ENCODE data around the gene RNU4-1.

Gene RNU4-1

DNA sequence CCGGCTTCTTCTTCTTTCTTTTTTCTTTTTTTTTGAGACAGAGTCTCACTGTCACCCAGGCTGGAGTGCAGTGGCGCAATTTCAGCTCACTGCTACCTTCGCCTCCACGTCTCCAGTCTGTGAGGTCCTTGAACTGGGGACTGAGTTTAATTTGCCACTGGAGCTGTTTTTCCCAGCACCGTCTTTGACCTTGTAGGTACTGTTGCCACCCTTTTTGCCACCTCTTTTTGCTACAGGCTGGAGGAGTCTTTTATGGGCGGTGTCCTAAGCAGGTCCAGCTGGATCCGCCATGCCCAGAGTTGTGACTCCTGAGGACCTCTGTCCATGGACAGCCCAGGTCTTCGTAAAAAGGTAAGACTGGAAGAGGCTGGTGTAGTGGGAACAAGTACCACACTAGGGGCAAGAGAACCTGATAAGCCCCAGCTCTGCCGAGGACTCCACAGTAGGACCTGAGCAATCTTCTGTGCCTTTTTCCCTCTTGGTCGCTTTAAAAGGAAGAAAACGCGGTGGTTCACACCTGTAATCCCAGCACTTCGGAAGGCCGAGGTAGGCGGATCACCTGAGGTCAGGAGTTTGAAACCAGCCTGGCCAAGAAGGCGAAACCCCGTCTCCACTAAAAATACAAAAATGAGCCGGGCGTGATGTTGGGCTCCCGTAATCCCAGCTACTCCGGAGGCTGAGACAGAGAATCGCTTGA, 2.3 kb downstream of the RNU4-1 start:
- peak in 7 of 56 donors; percentile 9 to 47 (median 25) for DNase-seq

- DNase-seq: no peak
These were observed 5.5 kb downstream of the RNU4-1 start for GRCh38 chr12:120287491-120287890.

DNA sequence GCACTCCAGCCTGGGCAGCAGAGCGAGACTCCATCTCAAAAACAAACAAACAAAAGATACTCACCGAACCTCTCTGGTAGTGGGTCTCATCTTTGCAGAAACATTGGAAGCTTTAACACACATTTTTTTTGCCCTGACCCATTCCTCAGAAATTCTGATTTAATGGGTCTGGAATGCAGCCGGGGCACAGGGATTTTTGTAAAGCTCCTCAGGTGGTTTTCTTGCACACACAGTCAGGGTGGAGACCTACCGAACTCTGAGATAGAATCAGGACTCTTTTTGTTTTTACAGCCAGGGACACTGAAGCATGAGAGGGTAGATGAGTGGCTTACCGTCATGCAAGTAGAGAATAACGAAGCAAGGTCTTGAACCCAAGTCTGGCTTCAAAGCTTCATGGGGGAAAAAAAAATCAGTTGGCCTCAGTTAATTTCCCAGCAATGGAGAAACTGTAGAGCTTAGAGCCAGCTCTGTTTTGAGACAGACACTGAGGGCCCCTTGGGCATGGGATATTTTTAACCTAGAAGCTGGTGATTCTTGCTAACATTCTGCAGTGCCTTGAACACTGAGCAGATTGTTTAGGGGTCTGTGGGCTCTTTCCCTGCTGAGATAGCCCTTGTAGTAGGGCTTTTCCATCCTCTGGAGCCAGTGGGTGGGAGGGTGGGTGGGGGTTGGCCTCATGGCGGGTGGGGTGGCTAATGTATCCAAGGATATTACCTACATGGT, 6.1 kb downstream of the RNU4-1 start:
- DNase-seq: no peak

DNA sequence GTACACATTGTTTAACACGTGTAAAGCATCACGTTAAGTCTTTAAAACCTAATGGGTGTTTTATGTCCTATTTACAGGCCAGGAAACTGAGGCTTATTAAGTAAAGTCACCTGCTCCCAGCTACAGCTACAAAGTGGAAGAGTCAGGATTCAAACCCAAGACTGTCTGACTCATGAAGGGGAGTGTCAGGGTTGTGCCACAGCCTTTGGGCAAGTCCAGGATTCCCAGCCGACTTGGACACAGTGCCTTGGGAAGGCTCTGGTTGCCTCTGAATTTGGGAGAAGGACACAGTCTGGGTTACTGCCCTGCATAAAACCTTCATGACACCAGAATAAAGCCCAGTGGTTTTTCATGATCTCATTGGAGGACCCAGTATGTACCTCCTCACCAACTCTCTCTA, 8.7 kb downstream of the RNU4-1 start:
- no peak for DNase-seq

- DNase-seq: no peak
These were observed 9.7 kb downstream of the RNU4-1 start for GRCh38 chr12:120283318-120283717.

DNA sequence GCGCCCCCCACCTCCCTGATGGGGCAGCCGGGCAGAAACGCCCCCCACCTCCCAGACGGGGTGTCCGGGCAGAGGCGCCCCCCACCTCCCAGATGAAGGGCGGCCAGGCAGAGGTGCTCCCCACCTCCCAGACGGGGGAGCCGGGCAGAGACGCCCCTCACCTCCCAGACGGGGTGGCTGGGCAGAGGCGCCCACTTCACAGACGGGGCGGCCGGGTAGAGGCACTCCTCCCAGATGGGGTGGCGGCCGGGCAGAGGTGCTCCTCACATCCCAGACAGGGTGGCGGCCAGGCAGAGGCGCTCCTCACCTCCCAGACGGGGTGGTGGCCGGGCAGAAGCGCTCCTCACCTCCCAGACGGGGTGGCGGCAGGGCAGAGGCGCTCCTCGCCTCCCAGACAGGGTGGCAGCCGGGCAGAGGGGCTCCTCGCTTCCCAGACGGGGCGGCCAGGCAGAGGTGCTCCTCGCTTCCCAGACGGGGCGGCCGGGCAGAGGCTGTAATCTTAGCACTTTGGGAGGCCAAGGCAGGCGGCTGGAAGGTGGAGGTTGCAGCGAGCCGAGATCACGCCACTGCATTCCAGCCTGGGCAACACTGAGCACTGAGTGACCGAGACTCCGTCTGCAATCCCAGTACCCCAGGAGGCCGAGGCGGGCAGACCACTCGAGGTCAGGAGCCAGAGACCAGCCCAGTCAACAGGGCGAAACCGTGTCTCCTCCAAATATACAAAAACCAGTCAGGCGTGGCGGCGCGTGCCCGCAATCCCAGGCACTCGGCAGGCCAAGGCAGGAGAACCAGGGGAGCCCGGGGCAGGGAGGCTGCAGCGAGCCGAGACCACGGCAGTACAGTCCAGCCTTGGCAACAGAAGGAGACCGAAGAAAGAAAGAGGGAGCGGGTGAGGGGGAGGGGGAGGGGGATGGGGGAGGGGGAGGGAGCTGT, 14.6 kb downstream of the RNU4-1 start:
- DNase-seq: no peak

GRCh38 chr12:120276734-120277133, 16.3 kb downstream of the RNU4-1 start:
- no peak for DNase-seq

- DNase-seq: no peak
These were observed 25.3 kb downstream of the RNU4-1 start for GRCh38 chr12:120267736-120268135.

DNA sequence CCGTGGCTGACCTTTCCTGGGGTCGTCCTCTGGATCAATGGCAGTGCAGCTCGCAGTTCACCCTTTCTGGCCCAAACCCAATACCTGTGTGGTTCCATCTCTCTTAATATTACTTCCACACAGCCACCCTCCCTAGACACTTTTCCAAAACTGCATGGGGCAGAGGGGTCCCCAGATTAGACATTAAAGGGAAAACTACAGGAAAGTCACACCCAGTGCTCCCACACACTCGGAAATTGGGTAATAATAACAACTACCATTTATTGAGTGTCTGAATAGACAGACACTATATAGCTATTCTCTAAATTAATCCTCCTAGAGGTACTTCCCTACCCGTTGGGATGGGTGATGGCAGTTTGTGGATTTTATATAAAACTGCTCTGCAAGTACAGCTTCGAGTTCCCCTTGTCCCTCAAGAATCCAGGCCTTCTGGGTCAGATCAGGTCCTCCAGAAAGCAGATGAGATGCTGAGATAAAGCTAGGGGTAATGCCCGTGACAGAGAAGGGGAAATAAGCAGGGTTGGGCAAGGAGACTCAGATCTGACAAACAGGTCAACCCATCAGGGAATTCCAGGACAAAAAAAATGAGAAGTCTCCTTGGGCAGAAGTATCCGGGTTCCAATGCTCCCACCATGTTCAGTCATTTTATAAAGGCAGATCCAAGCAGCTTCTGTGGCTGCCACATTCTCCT, 26.7 kb downstream of the RNU4-1 start:
- DNase-seq: no peak

DNA sequence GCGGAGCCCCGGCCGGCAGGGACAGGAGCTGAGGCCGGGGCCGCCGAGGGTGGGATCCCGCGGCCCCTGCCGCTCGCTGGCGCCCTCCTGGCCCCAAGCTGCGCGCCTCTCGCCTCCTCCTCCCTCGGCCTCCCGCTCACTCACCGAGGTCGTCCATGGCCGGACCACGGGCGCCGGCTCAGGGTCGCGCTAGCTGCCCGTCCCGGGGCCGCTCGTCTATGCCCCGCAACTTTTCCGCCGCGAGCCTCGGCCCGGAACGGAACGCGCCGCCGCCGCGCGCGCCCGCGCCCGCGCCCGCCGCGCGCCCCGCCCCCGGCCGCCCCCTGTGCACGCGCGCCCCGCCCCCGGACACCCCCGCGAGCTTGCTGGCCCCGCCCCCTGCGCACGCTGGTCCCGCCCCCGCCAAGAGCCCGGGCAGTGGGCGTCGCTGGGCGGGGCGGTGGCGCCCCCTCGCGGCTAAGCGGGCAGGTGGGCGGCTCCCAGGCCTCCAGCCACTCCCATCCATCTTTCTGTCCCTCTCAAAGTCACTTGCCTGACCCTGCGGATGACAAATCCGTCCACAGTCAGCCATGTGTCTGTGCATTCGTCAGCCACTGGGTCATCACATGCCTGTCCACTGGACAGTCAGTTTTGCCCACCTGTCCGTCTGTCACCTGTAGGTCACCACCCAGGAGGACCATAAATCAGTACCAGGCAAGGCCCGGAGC, 27.4 kb downstream of the RNU4-1 start, which contains the start of gene PXN:
PXN (minus strand) TSS at position 258 of the 707 bp plus-strand sequence; CDS start at position 157, 101 bp downstream.
- DNase-seq: peak in 54 of 56 donors; percentile 6 to 93 (median 71)

- no peak for DNase-seq
These were observed 28.0 kb downstream of the RNU4-1 start for GRCh38 chr12:120264904-120265472.

- peak in 4 of 56 donors; percentile 8 to 37 (median 19) for DNase-seq
These were observed 28.7 kb downstream of the RNU4-1 start for GRCh38 chr12:120264086-120264903.

DNA sequence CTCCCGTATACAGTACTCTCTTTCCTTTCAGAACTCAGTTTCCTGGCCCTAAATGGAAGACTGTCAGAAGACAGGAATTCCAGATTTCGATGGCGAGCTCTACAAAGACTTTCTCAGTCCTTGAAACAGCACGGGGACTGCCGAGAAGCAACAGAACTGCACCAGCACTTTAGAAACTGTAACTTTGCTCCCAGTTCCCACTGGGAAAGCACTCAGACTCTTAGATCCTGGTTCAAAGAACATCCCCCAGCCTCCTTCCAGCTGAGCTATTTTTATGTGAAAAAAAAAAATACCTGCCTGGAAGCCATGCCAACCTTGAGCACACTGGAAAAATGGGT, 29.3 kb downstream of the RNU4-1 start:
- no peak for DNase-seq

DNA sequence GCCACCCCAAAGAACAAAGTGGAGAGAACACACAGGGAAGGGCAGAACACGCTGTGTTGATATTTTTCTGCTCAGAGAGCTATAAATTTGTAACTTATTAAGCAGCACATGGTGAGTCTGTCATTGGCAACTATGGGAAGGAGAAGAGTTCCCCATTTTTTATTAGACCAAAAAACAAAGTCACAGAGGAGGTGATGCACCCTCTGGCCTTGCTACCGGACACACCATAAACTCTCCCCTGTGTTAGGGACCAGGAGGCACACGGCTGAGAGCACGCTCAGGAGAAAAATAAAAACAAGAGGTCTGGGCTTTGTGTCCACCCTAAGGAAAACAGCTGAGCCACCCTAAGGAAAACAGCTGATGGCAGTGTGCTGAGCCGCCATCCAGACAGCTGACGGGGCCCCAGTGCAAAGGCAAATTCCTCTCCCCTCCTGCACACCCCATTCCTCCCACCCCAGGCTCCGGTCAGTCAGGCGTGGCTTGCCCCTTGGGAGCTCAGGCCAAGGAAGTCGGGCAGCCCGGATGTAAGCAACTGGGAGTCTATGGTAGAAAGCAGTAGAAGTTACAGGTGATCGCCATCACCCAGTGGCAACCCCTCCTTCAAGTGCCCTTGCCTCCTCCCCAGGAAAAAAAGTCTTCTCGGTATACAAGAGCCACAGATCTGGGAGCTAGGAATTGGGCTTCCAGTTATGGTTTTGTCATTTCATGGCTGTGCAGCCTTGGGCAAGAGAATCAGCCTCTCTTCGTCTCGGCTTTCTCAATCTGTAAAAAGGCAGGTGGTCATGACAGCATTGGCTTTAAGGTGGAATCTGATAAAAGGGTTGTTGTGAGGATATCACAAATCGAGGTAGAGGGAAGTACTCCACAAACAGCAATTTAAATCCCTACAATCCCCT, 29.9 kb downstream of the RNU4-1 start:
- DNase-seq: no peak

GRCh38 chr12:120261951-120262851, 30.8 kb downstream of the RNU4-1 start:
- peak in 19 of 56 donors; percentile 9 to 40 (median 17) for DNase-seq

DNA sequence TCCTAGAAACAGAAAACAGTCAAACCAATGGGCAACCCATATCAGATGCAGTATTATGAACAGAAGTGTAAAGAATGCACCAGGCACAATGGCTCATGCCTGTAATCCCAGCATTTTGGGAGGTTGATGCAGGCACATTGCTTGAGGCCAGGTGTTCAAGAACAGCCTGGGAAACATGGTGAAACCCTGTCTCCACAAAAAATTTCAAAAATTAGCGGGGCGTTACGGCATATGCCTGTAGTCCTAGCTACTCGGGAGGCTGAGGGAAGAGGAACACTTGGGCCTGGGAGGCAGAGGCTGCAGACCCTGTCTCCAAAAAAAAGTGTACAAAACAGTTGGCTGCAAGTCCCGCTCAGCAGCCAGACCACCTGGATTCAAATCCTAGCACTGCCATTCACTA, 32.4 kb downstream of the RNU4-1 start:
- DNase-seq: no peak

Measured in nucleus accumbens (tissue), 56 donors.